Measurements from ENCODE around the gene CIRBP. TPM values are rescaled to one million over a fixed set of nuclear protein-coding genes. Genes with fewer than 3 reads are reported as not detected.

The CIRBP gene
- total RNA-seq, 1 donor from 2014 or later, result 462 TPM

DNA sequence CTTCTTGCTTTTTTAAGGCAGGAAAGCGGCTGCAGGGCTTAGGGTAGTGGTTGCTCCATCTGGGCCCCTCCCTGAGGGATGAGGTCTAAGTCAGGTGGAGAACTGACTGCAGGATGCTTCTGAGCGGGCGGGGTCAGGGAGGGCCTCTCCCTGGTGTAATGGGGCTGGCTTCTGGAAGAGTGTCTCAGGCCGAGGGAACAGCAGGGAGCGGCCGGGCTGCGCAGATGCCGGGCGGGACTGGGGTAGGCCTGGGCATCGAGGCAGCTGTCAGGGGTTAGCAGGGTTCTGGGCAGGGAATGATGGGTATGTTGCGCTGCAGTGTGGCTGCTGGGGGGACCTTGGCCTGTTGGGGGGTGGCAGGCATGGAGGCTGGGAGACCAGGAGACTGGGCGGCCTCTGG, 8.9 kb downstream of the CIRBP start:
- Mint-ChIP-seq H3K27ac (no peak overlapping the region), H3K27me3 (no peaks in the 10 kb centered on the region), H3K36me3 (ENCODE audit: insufficient read depth) (peaks cover 9% of the 10 kb centered on the region), H3K4me1 (ENCODE audit: low read depth) (peaks cover 10% of the 10 kb centered on the region), H3K4me3 (ENCODE audit: low read depth) (no peak overlapping the region), H3K9me3 (ENCODE audit: low read depth) (no peaks in the 10 kb centered on the region)
- DNase-seq (ENCODE audit: low spot score, unreplicated experiment), result no peak
- TF ChIP-seq, protein P1, sequence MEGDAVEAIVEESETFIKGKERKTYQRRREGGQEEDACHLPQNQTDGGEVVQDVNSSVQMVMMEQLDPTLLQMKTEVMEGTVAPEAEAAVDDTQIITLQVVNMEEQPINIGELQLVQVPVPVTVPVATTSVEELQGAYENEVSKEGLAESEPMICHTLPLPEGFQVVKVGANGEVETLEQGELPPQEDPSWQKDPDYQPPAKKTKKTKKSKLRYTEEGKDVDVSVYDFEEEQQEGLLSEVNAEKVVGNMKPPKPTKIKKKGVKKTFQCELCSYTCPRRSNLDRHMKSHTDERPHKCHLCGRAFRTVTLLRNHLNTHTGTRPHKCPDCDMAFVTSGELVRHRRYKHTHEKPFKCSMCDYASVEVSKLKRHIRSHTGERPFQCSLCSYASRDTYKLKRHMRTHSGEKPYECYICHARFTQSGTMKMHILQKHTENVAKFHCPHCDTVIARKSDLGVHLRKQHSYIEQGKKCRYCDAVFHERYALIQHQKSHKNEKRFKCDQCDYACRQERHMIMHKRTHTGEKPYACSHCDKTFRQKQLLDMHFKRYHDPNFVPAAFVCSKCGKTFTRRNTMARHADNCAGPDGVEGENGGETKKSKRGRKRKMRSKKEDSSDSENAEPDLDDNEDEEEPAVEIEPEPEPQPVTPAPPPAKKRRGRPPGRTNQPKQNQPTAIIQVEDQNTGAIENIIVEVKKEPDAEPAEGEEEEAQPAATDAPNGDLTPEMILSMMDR (IDR thresholded peaks at IDR 0.05; ENCODE audit: unreplicated experiment), result no peak

DNA sequence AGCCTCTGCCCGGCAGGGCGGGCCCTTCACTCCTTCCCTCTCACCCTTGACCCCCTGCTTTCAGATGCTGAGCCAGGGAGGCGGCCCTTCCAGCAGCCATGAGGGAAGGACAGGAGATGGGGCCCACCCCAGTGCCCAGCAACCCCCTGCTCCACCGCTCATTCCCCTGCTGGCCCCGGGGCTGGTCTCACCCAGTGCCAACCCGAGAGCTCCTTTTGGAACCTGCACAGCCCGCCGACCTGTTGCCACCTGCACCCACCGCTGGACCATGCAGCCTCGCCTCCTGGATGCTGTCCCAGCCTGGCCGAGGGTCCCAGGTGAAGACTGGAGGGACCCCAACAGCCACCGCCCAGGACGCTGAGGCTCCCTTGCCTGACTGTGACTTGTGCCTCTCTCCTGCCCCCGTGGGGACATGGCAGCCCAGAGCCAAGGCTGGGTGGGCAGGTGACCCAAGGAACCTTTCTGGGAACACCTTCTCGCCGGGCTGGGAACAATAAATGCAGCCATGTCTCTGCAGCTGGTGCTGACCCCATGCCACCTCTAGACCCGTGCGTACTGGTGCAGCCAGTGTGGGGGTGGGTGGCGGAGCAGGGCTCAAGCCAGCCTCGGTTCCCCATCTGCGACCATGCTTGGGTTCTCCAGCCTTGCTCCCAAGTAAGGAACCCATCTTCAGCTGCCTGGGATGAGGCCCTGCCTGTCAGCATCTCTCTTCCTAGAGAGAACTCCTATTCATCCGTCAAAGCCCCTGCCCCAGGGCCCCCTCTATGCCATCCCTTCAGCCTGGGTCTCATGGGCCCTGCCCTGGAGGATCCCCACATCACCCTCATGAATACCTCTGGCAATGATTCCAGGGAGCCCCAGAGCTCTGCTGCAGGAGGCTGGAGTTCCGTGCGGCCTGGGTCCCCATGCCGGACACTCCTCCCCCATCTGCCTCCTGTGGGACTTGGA, 9.9 kb downstream of the CIRBP start:
- Mint-ChIP-seq H3K9me3 (ENCODE audit: low read depth) (no peaks in the 10 kb centered on the region), H3K36me3 (ENCODE audit: insufficient read depth) (peaks cover 2% of the 10 kb centered on the region), H3K4me3 (ENCODE audit: low read depth) (no peak overlapping the region), H3K27me3 (no peaks in the 10 kb centered on the region), H3K4me1 (ENCODE audit: low read depth) (peaks cover 5% of the 10 kb centered on the region), H3K27ac (peak overlapping the region; percentile 20)
- TF ChIP-seq, protein P1 (IDR thresholded peaks at IDR 0.05; ENCODE audit: unreplicated experiment), result no peak
- DNase-seq (ENCODE audit: low spot score, unreplicated experiment), result no peak

DNA sequence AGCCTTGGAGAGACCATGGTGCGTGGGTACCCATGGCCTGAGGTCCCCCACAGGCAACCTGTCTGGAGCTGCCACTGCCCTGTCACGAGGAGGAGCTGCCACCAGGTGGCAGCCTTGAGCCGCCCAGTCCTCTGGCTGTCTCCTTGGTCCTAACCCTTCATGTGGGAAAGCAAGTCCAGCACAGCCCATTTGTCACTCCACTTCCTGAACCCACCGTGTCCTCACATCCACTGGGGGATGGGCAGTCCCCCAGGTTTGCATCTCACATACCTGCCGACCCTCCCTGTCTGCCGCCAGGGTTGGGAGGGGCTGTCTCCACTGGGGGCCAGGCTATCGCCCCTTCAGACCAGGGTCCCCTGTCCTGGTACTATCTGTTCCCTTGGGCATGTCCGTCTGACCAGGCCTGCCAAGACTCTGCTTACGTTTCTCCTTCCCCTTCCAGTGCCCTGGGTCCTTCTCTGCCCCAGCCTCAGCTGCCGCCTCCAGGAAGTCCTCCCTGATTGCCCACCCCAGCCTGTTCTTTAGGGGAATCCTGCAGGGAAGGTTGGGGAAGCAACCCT, 10.7 kb downstream of the CIRBP start:
- Mint-ChIP-seq H3K9me3 (ENCODE audit: low read depth) (no peaks in the 10 kb centered on the region), H3K27me3 (peaks cover 2% of the 10 kb centered on the region), H3K27ac (no peak overlapping the region), H3K4me1 (ENCODE audit: low read depth) (peaks cover 8% of the 10 kb centered on the region), H3K4me3 (ENCODE audit: low read depth) (no peak overlapping the region), H3K36me3 (ENCODE audit: insufficient read depth) (peaks cover 2% of the 10 kb centered on the region)
- DNase-seq (ENCODE audit: low spot score, unreplicated experiment), result peak; percentile 90
- TF ChIP-seq, protein P1 (IDR thresholded peaks at IDR 0.05; ENCODE audit: unreplicated experiment), result peak; percentile 94

DNA sequence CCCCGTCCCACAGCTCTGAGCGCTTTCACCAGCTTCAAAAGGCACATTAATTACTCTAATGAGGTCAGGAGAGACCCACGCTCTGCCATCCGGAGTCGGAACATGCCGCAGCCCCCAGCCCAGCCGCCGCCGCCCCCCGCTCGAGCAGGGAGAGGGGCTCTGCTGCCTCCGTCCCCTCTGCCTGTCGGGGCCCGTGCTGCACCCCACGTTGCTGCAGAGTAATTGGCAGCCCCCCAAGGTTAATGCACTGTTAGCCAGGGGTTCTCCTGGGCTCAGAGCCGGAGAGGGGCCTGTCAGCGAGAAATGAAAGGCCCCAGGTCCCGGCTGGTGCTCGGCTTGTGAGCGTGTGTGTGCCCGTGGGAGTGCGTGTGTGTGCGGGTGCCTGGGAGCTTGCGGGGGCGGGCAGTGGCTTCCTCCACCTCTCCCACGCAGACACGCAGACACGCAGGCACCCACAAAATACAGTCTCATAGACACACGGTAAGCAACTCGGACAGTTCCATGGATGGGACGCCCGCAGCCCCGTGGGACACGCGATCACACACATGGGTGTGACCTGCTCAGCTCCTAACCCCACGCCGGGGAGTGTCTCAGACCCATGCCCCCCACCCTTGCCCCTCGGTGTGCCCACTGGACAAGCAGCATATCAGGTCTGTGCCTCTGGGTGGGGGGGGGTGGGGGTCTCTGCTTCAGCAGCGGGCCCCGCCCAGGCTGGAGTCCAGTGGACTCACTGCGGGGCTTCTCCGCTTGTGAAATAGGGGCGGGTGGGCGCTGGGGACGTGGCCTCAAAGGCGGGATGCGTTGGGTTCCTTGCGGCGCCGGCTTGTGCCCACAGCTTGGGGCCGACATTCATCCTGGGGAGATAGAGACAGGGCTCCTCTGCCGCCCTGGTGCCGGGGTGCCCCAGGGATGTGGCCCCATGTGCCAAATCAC, 11.8 kb downstream of the CIRBP start:
- no peak for DNase-seq (ENCODE audit: low spot score, unreplicated experiment)
- Mint-ChIP-seq H3K4me1 (ENCODE audit: low read depth) (peaks cover 9% of the 10 kb centered on the region), H3K27me3 (peaks cover 2% of the 10 kb centered on the region), H3K36me3 (ENCODE audit: insufficient read depth) (peaks cover 2% of the 10 kb centered on the region), H3K9me3 (ENCODE audit: low read depth) (no peaks in the 10 kb centered on the region), H3K27ac (no peak overlapping the region), H3K4me3 (ENCODE audit: low read depth) (no peak overlapping the region)
- TF ChIP-seq, protein P1 (IDR thresholded peaks at IDR 0.05; ENCODE audit: unreplicated experiment), result no peak

All from progenitor cell of endocrine pancreas (in vitro differentiated cells).